ENCODE data around the gene ASPHD2. TPM values are rescaled to one million over a fixed set of nuclear protein-coding genes. Genes with fewer than 3 reads are reported as not detected.

The ASPHD2 gene
- total and polyA plus RNA-seq, 4 donors, result 0.36 to 2.6 (median 1.0) TPM

GRCh38 chr22:26409719-26410335 is 19.2 kb upstream of the ASPHD2 start:
- Histone ChIP-seq H3K9me3 (ENCODE audit: control insufficient read depth, low read length) (no peaks in the 10 kb centered on the region), H3K36me3 (ENCODE audit: control insufficient read depth in 1 of 2, insufficient read depth in 2 of 2, low read length in 1 of 2) (no peaks in the 10 kb centered on the region), H3K27me3 (ENCODE audit: control insufficient read depth in 1 of 2, insufficient read depth in 2 of 2, low read length in 1 of 2) (peaks cover 0 to 7% of the 10 kb centered on the region in 2 donors), H3K4me3 (ENCODE audit: low read length in 2 of 2) (no peak overlapping the region), H3K4me1 (ENCODE audit: control insufficient read depth in 1 of 2, insufficient read depth in 2 of 2, low read length in 2 of 2) (no peaks in the 10 kb centered on the region), H3K27ac (ENCODE audit: low read depth in 1 of 2, low read length in 2 of 2) (no peak overlapping the region)
- 55 to 63% methylated on average over 5 of the region's 5 CpGs for WGBS, 2 donors
- intact Hi-C loops (cut with DNase I), result no loop called here
- no peak for DNase-seq
- no peak for ATAC-seq (ENCODE audit: low FRiP score)

GRCh38 chr22:26410386-26410785 is 18.7 kb upstream of the ASPHD2 start:
- intact Hi-C loops (cut with DNase I), result no loop called here
- Histone ChIP-seq H3K27ac (ENCODE audit: low read depth in 1 of 2, low read length in 2 of 2) (no peak overlapping the region), H3K4me3 (ENCODE audit: low read length in 2 of 2) (no peak overlapping the region), H3K9me3 (ENCODE audit: control insufficient read depth, low read length) (no peaks in the 10 kb centered on the region), H3K4me1 (ENCODE audit: control insufficient read depth in 1 of 2, insufficient read depth in 2 of 2, low read length in 2 of 2) (no peaks in the 10 kb centered on the region), H3K27me3 (ENCODE audit: control insufficient read depth in 1 of 2, insufficient read depth in 2 of 2, low read length in 1 of 2) (peaks cover 0 to 7% of the 10 kb centered on the region in 2 donors), H3K36me3 (ENCODE audit: control insufficient read depth in 1 of 2, insufficient read depth in 2 of 2, low read length in 1 of 2) (no peaks in the 10 kb centered on the region)
- ATAC-seq (ENCODE audit: low FRiP score) (no peak), DNase-seq (no peak)
- 41 to 47% methylated on average over 5 of the region's 5 CpGs for WGBS, 2 donors

GRCh38 chr22:26414347-26414746 is 14.7 kb upstream of the ASPHD2 start:
- Histone ChIP-seq H3K27ac (ENCODE audit: low read depth in 1 of 2, low read length in 2 of 2) (no peak overlapping the region), H3K4me1 (ENCODE audit: control insufficient read depth in 1 of 2, insufficient read depth in 2 of 2, low read length in 2 of 2) (no peaks in the 10 kb centered on the region), H3K27me3 (ENCODE audit: control insufficient read depth in 1 of 2, insufficient read depth in 2 of 2, low read length in 1 of 2) (peaks cover 0 to 7% of the 10 kb centered on the region in 2 donors), H3K9me3 (ENCODE audit: control insufficient read depth, low read length) (no peaks in the 10 kb centered on the region), H3K4me3 (ENCODE audit: low read length in 2 of 2) (no peak overlapping the region), H3K36me3 (ENCODE audit: control insufficient read depth in 1 of 2, insufficient read depth in 2 of 2, low read length in 1 of 2) (no peaks in the 10 kb centered on the region)
- intact Hi-C loops (cut with DNase I), result no loop called here
- ATAC-seq (ENCODE audit: low FRiP score) (no peak), DNase-seq (no peak)
- 87% methylated on average over 4 of the region's 4 CpGs for WGBS, 2 donors

- DNase-seq, result no peak
- Histone ChIP-seq H3K36me3 (ENCODE audit: control insufficient read depth in 1 of 2, insufficient read depth in 2 of 2, low read length in 1 of 2) (no peaks in the 10 kb centered on the region), H3K9me3 (ENCODE audit: control insufficient read depth, low read length) (no peaks in the 10 kb centered on the region), H3K27ac (ENCODE audit: low read depth in 1 of 2, low read length in 2 of 2) (no peak overlapping the region), H3K4me3 (ENCODE audit: low read length in 2 of 2) (no peak overlapping the region), H3K4me1 (ENCODE audit: control insufficient read depth in 1 of 2, insufficient read depth in 2 of 2, low read length in 2 of 2) (no peaks in the 10 kb centered on the region), H3K27me3 (ENCODE audit: control insufficient read depth in 1 of 2, insufficient read depth in 2 of 2, low read length in 1 of 2) (peaks cover 0 to 4% of the 10 kb centered on the region in 2 donors)
- no peak for ATAC-seq (ENCODE audit: low FRiP score)
- intact Hi-C loops (cut with DNase I), result no loop called here
- 65% methylated on average over 4 of the region's 4 CpGs for WGBS, 2 donors
Measured at GRCh38 chr22:26416256-26416655, 12.8 kb upstream of the ASPHD2 start.

- ATAC-seq (ENCODE audit: low FRiP score) (no peak), DNase-seq (no peak)
- H3K36me3 ChIP-seq (ENCODE audit: control insufficient read depth in 1 of 2, insufficient read depth in 2 of 2, low read length in 1 of 2), result no peaks in the 10 kb centered on the region
- H3K4me1 ChIP-seq (ENCODE audit: control insufficient read depth in 1 of 2, insufficient read depth in 2 of 2, low read length in 2 of 2), result no peaks in the 10 kb centered on the region
- no peaks in the 10 kb centered on the region for H3K9me3 ChIP-seq (ENCODE audit: control insufficient read depth, low read length)
- no peak overlapping the region for H3K27ac ChIP-seq (ENCODE audit: low read depth in 1 of 2, low read length in 2 of 2)
- intact Hi-C loops (cut with DNase I), result no loop called here
- no peak overlapping the region for H3K4me3 ChIP-seq (ENCODE audit: low read length in 2 of 2)
- peaks cover 0 to 3% of the 10 kb centered on the region in 2 donors for H3K27me3 ChIP-seq (ENCODE audit: control insufficient read depth in 1 of 2, insufficient read depth in 2 of 2, low read length in 1 of 2)
- WGBS, 2 donors, result 26 to 28% methylated on average over 9 of the region's 9 CpGs
Measured at GRCh38 chr22:26416670-26417276, 12.3 kb upstream of the ASPHD2 start.

GRCh38 chr22:26417406-26417805 is 11.7 kb upstream of the ASPHD2 start:
- Histone ChIP-seq H3K9me3 (ENCODE audit: control insufficient read depth, low read length) (no peaks in the 10 kb centered on the region), H3K27ac (ENCODE audit: low read depth in 1 of 2, low read length in 2 of 2) (no peak overlapping the region), H3K4me1 (ENCODE audit: control insufficient read depth in 1 of 2, insufficient read depth in 2 of 2, low read length in 2 of 2) (no peaks in the 10 kb centered on the region), H3K4me3 (ENCODE audit: low read length in 2 of 2) (no peak overlapping the region), H3K27me3 (ENCODE audit: control insufficient read depth in 1 of 2, insufficient read depth in 2 of 2, low read length in 1 of 2) (peaks cover 0 to 2% of the 10 kb centered on the region in 2 donors), H3K36me3 (ENCODE audit: control insufficient read depth in 1 of 2, insufficient read depth in 2 of 2, low read length in 1 of 2) (no peaks in the 10 kb centered on the region)
- no peak for DNase-seq
- 74 to 78% methylated on average over 3 of the region's 3 CpGs for WGBS, 2 donors
- intact Hi-C loops (cut with DNase I), result no loop called here
- ATAC-seq (ENCODE audit: low FRiP score), result no peak

GRCh38 chr22:26418620-26419019 is 10.4 kb upstream of the ASPHD2 start:
- no peak for ATAC-seq (ENCODE audit: low FRiP score)

GRCh38 chr22:26426924-26427323 is 2.1 kb upstream of the ASPHD2 start:
- no peaks in the 10 kb centered on the region for H3K27me3 ChIP-seq (ENCODE audit: control insufficient read depth in 1 of 2, insufficient read depth in 2 of 2, low read length in 1 of 2)
- no peaks in the 10 kb centered on the region for H3K4me1 ChIP-seq (ENCODE audit: control insufficient read depth in 1 of 2, insufficient read depth in 2 of 2, low read length in 2 of 2)
- H3K36me3 ChIP-seq (ENCODE audit: control insufficient read depth in 1 of 2, insufficient read depth in 2 of 2, low read length in 1 of 2), result no peaks in the 10 kb centered on the region
- no peak overlapping the region for H3K27ac ChIP-seq (ENCODE audit: low read depth in 1 of 2, low read length in 2 of 2)
- intact Hi-C loops (cut with DNase I), result no loop called here
- H3K4me3 ChIP-seq (ENCODE audit: low read length in 2 of 2), result no peak overlapping the region
- H3K9me3 ChIP-seq (ENCODE audit: control insufficient read depth, low read length), result peaks cover 2% of the 10 kb centered on the region
- ATAC-seq (ENCODE audit: low FRiP score), result no peak
- DNase-seq, result no peak

More at GRCh38 chr22:26418620-26419019, 10.4 kb upstream of the ASPHD2 start:
- Histone ChIP-seq H3K4me3 (ENCODE audit: low read length in 2 of 2) (no peak overlapping the region), H3K36me3 (ENCODE audit: control insufficient read depth in 1 of 2, insufficient read depth in 2 of 2, low read length in 1 of 2) (no peaks in the 10 kb centered on the region), H3K27ac (ENCODE audit: low read depth in 1 of 2, low read length in 2 of 2) (no peak overlapping the region), H3K27me3 (ENCODE audit: control insufficient read depth in 1 of 2, insufficient read depth in 2 of 2, low read length in 1 of 2) (peaks cover 0 to 2% of the 10 kb centered on the region in 2 donors), H3K9me3 (ENCODE audit: control insufficient read depth, low read length) (peaks cover 2% of the 10 kb centered on the region), H3K4me1 (ENCODE audit: control insufficient read depth in 1 of 2, insufficient read depth in 2 of 2, low read length in 2 of 2) (no peaks in the 10 kb centered on the region)
- no peak for DNase-seq
- intact Hi-C loops (cut with DNase I), result no loop called here
- 16 to 24% methylated on average over 3 of the region's 3 CpGs for whole genome bisulfite sequencing, 2 donors

Data from aorta (tissue), 5 donors.